Breast epithelium (tissue), 3 donors: ENCODE data around the gene DPP4.
"Not testable (repeated sequence)": the region's sequence is repeated elsewhere in the genome, so short reads cannot be mapped to it uniquely, and the experiment has no call there.

Source experiments
- POLR2A ChIP-seq: fragments of 450-650 bp; IDR thresholded peaks from one replicate; pipeline ENCODE4 v1.6.1; 2016; ENCODE audit warnings: antibody characterized with exemption, mild to moderate bottlenecking, moderate library complexity
- TF ChIP-seq, protein P1 (sequence below), 3 donors: fragments of 450-650 bp; IDR thresholded peaks; one replicate each; pipeline ENCODE4 v1.5.1; 2016 to 2017; ENCODE audit warnings: antibody characterized with exemption in 3 of 3, mild to moderate bottlenecking in 3 of 3, moderate library complexity in 3 of 3

DNA sequence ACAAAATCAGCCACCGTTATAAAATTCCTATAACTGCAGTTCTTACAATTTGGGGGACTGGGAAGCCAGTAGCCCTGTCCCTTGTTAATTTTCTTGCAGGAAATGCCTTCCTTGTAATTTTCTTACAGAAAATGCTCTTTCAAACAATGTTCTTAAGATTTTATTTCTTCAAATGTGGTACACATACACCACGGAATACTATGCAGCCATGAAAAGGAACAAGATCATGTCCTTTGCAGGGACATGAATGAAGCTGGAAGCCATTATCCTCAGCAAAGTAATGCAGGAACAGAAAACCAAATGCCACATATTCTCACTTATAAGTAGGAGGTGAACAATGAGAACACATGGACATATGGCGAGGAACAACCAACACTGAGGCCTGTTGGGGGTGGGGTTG, 24.9 kb downstream of the DPP4 start:
- TF ChIP-seq, protein P1, sequence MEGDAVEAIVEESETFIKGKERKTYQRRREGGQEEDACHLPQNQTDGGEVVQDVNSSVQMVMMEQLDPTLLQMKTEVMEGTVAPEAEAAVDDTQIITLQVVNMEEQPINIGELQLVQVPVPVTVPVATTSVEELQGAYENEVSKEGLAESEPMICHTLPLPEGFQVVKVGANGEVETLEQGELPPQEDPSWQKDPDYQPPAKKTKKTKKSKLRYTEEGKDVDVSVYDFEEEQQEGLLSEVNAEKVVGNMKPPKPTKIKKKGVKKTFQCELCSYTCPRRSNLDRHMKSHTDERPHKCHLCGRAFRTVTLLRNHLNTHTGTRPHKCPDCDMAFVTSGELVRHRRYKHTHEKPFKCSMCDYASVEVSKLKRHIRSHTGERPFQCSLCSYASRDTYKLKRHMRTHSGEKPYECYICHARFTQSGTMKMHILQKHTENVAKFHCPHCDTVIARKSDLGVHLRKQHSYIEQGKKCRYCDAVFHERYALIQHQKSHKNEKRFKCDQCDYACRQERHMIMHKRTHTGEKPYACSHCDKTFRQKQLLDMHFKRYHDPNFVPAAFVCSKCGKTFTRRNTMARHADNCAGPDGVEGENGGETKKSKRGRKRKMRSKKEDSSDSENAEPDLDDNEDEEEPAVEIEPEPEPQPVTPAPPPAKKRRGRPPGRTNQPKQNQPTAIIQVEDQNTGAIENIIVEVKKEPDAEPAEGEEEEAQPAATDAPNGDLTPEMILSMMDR (IDR thresholded peaks at IDR 0.05) = not testable (repeated sequence)
- TF ChIP-seq POLR2A = not testable (repeated sequence)
